GM12878 (cell line): ENCODE results near the gene MOV10L1. TPM values are rescaled to one million over a fixed set of nuclear protein-coding genes. Genes with fewer than 3 reads are reported as not detected.

ENCODE experiments used
- ATAC-seq: fragments of 200-7000 bp; cut with Tn5 transposase; 3 replicates; pipeline ENCODE4 v1.9.1; 2020; ENCODE audit warnings: mild to moderate bottlenecking, moderate library complexity
- BruUV-seq: library from RNA; stranded (reverse); fragments of 400-500 nt; replicated peaks from 2 replicates; lab custom pipeline; 2021; lab: Mats Ljungman, UMichigan
- CTCF ChIA-PET: fragments of 300-600 bp; sonication (Branson Sonifier 250); formaldehyde crosslinking; extraction: SDS; loops from one replicate; lab custom pipeline; 2021; ENCODE audit warnings: inconsistent platforms; lab: Yijun Ruan, JAX
- POLR2A ChIA-PET: fragments of 350-600 bp; formaldehyde crosslinking; extraction: SDS; loops from one replicate; lab custom pipeline; 2021; ENCODE audit warnings: inconsistent platforms; lab: Charles Lee
- RAD21 ChIA-PET: fragments of 300-600 bp; sonication (Branson Sonifier 250); formaldehyde crosslinking; loops from one replicate; lab custom pipeline; 2023; ENCODE audit warnings: antibody characterized with exemption; ENCODE audit not compliant: unreplicated experiment; lab: Charles Lee
- SMC1A ChIA-PET: fragments of 300-600 bp; sonication (Branson Sonifier 250); formaldehyde crosslinking; loops from one replicate; lab custom pipeline; 2023; ENCODE audit not compliant: unreplicated experiment, uncharacterized antibody; lab: Charles Lee
- DNase-seq: peaks from one replicate; pipeline ENCODE4 v3.0.0-alpha.2; 2011; ENCODE audit warnings: low read depth, low spot score
- FAIRE-seq: peaks from 3 replicates; lab custom pipeline; 2011; peaks lifted over from hg19 to GRCh38; lab: Jason Lieb, UNC
- H2AFZ ChIP-seq: 2 replicates; pipeline ENCODE4 v1.6.0; 2011; ENCODE audit warnings: low read depth, low read length, control low read depth; ENCODE audit not compliant: control insufficient read depth
- H3K27ac ChIP-seq: 2 replicates; pipeline ENCODE4 v1.5.1; 2011; ENCODE audit warnings: control low read depth; ENCODE audit not compliant: control insufficient read depth, insufficient read depth
- H3K27me3 ChIP-seq, 2 experiments: replicated peaks in 1 of 2; 2 replicates each; pipeline versions ENCODE4 v1.6.0 to v1.6.1; 2011; ENCODE audit warnings: low read length in 1 of 2; ENCODE audit not compliant: control insufficient read depth in 2 of 2, insufficient read depth in 2 of 2
- H3K36me3 ChIP-seq, 2 experiments: 2 replicates each; pipeline ENCODE4 v1.5.1; 2011; ENCODE audit warnings: low read length in 1 of 2; ENCODE audit not compliant: control insufficient read depth in 2 of 2, insufficient read depth in 2 of 2
- H3K4me1 ChIP-seq: 2 replicates; pipeline ENCODE4 v1.6.1; 2011; ENCODE audit warnings: mild to moderate bottlenecking, low read length, moderate library complexity, mixed read lengths; ENCODE audit not compliant: control insufficient read depth, insufficient read depth
- H3K4me2 ChIP-seq: 2 replicates; pipeline ENCODE4 v1.6.0; 2011; ENCODE audit warnings: control low read depth; ENCODE audit not compliant: control insufficient read depth, insufficient read depth
- H3K4me3 ChIP-seq: fragments of 200-600 bp; sonication (generic); 2 replicates; pipeline ENCODE4 v1.5.1; 2016
- H3K79me2 ChIP-seq: 2 replicates; pipeline ENCODE4 v1.6.0; 2011; ENCODE audit warnings: low read length; ENCODE audit not compliant: control insufficient read depth, insufficient read depth
- H3K9ac ChIP-seq: 2 replicates; pipeline ENCODE4 v1.8.0; 2011; ENCODE audit warnings: low read length, control low read depth, mixed read lengths; ENCODE audit not compliant: control insufficient read depth, insufficient read depth
- H3K9me3 ChIP-seq: replicated peaks from 3 replicates; pipeline ENCODE4 v1.5.1; 2011; ENCODE audit warnings: mild to moderate bottlenecking, low read length; ENCODE audit not compliant: control insufficient read depth, insufficient read depth
- H4K20me1 ChIP-seq: 2 replicates; pipeline ENCODE4 v1.6.0; 2011; ENCODE audit not compliant: control insufficient read depth, insufficient read depth
- ATF7 ChIP-seq: fragments of 450-650 bp; IDR thresholded peaks from 2 replicates; pipeline ENCODE4 v1.6.1; 2016; ENCODE audit warnings: low read depth, mild to moderate bottlenecking
- BMI1 ChIP-seq: fragments of 450-650 bp; IDR thresholded peaks from 2 replicates; pipeline ENCODE4 v1.6.1; 2016; ENCODE audit warnings: mild to moderate bottlenecking, moderate library complexity, borderline replicate concordance
- BRCA1 ChIP-seq: IDR thresholded peaks from 2 replicates; pipeline ENCODE4 v1.6.1; 2011; ENCODE audit warnings: low read depth, low read length, improper control_type of control experiment
- CHD1 ChIP-seq: IDR thresholded peaks from 2 replicates; pipeline ENCODE4 v1.6.1; 2012; ENCODE audit warnings: low read depth, low read length, improper control_type of control experiment
- GATAD2B ChIP-seq: fragments of 450-650 bp; conservative IDR thresholded peaks from 2 replicates; pipeline ENCODE4 v1.6.1; 2017; ENCODE audit warnings: low read depth, mild to moderate bottlenecking, moderate library complexity
- IKZF2 ChIP-seq, 2 experiments: fragments of 450-650 bp; IDR thresholded peaks; 2 replicates each; pipeline ENCODE4 v1.6.1; 2017; ENCODE audit warnings: mild to moderate bottlenecking in 2 of 2, moderate library complexity in 2 of 2
- JUNB ChIP-seq: IDR thresholded peaks from 2 replicates; pipeline ENCODE4 v1.6.1; 2016; ENCODE audit warnings: antibody characterized with exemption, mild to moderate bottlenecking
- JUND ChIP-seq: IDR thresholded peaks from 2 replicates; pipeline ENCODE4 v1.6.1; 2012; ENCODE audit warnings: low read depth, mild to moderate bottlenecking, low read length, improper control_type of control experiment, moderate library complexity
- KAT2A ChIP-seq: conservative IDR thresholded peaks from 2 replicates; pipeline ENCODE4 v1.6.1; 2011; ENCODE audit warnings: low read depth, low read length; ENCODE audit not compliant: control insufficient read depth
- KDM1A ChIP-seq: fragments of 200-600 bp; sonication (generic); IDR thresholded peaks from 2 replicates; pipeline ENCODE4 v1.6.1; 2016; ENCODE audit warnings: borderline replicate concordance
- NFXL1 ChIP-seq: fragments of 450-650 bp; IDR thresholded peaks from 2 replicates; pipeline ENCODE4 v1.6.1; 2017; ENCODE audit warnings: antibody characterized with exemption, mild to moderate bottlenecking, borderline replicate concordance
- ZNF274 ChIP-seq: IDR thresholded peaks from one replicate; pipeline ENCODE4 v1.8.0; 2011; ENCODE audit not compliant: insufficient read length, insufficient read depth
- WGBS: methylation state at CpG from one replicate; pipeline ENCODE4 v1.1.6; 2016; ENCODE audit warnings: low lambda C conversion rate; ENCODE audit not compliant: insufficient replicate concordance, insufficient coverage; ENCODE audit errors: missing lambda C conversion rate; 5-methylcytosine and 5-hydroxymethylcytosine counted together
- in situ Hi-C: fragments of 300-500 bp; cut with MboI; formaldehyde crosslinking; loops from 9 replicates; pipeline ENCODE4 v1.14.3; 2018; ENCODE audit warnings: mixed read lengths
- intact Hi-C: fragments of 100-400 bp; cut with micrococcal nuclease; formaldehyde crosslinking; loops from one replicate; pipeline ENCODE4 v1.14.2; 2022; ENCODE audit not compliant: unreplicated experiment
- polyA plus RNA-seq, 11 experiments: library from polyadenylated mRNA; depleted of rRNA in 4 of 11; unstranded in 6 of 11; stranded (reverse) in 5 of 11; fragments of >200 nt; fragmentation: Nextera tagmentation in 4 of 11; fragmentation: Illumina TruSeq in 1 of 11; extraction: Ambion mirVana in 4 of 11; extraction: Trizol in 1 of 11; gene quantifications; 1 replicate in 1 of 11; 2 replicates in 10 of 11; pipeline versions ENCODE4 v1.2.1 to v1.2.3, GENCODE V29; 2011 to 2016; ENCODE audit warnings: inconsistent platforms in 2 of 11, missing spikeins in 2 of 11, low read depth in 1 of 11
- total RNA-seq, 4 experiments: library from RNA; depleted of rRNA in 3 of 4; stranded (reverse); fragments of >200 nt in 3 of 4; fragmentation: Illumina TruSeq in 1 of 4; extraction: Trizol in 1 of 4; gene quantifications; 2 replicates each; pipeline versions ENCODE4 v1.2.1 to v1.2.3, GENCODE V29; 2013 to 2021
- TF ChIP-seq, protein P1 (sequence below): fragments of 450-650 bp; IDR thresholded peaks from 2 replicates; pipeline ENCODE4 v1.6.1; 2016; ENCODE audit warnings: mild to moderate bottlenecking
- TF ChIP-seq, protein P2 (sequence below): IDR thresholded peaks from 2 replicates; pipeline ENCODE4 v1.6.1; 2012; ENCODE audit warnings: improper control_type of control experiment, low read depth, low read length; ENCODE audit not compliant: insufficient replicate concordance
- TF ChIP-seq, protein P3 (sequence below): fragments of 450-650 bp; formaldehyde crosslinking; IDR thresholded peaks from 2 replicates; pipeline ENCODE4 v1.5.0; 2022; ENCODE audit warnings: mild to moderate bottlenecking, missing genetic modification characterization

Gene MOV10L1
- total and polyA plus RNA-seq, 10 of the 15 experiments (the other 5 are each of a cell fraction or from before 2014, with no cell fraction given), result 0.22 TPM; not detected in 9

DNA sequence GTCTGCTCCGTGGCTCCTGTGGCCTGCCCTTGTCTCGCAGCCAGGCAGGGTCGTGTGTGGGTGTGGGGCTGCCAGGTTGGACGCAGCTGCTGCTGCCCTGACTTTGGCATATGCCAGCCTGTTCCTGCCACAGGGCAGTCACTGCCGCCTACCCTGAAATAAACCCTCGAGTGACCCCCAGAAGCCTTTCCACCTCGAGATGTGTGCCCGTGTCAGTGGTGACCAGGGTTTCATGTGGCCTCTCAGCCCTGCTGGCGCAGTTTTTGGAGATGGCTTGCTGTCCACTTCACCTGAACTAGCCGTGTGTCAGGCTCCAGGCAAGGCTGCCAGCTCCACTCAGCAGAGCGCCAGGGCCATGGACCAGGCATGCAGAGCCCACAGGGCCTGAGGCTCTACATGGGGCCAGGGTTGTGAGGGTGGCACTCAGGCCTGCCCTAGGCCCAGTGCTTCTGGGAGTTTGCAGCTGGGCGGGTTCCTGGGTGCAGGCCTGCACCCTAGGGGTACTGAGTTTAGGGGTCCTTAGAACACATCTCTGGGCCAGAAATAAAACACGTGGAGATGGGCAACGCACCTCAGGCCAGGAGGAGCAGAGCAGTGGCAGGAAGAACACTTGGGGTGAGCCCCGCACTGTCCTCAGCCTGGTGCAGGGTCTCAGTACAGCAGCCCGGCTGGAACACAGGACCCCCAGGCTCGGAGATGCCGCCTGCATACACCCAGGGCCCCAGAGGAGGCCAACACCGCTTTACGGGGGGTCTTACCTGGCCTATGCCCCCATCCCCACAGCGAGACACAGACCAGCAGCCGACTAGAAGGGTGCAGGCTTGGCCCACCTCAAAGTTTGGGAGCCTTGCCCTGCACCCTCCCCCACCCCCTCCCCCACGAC is 71.9 kb downstream of the MOV10L1 start:
- SMC1A ChIA-PET, result no interaction called here
- H3K4me3 ChIP-seq, result no peak overlapping the region
- no peaks in the 10 kb centered on the region for H3K4me1 ChIP-seq
- in situ Hi-C loops, result no loop called here
- intact Hi-C loops, result no loop called here
- CTCF ChIA-PET, result no interaction called here
- no peak overlapping the region for H3K27ac ChIP-seq
- no peak for DNase-seq
- no peak overlapping the region for H3K4me2 ChIP-seq
- H4K20me1 ChIP-seq, result no peaks in the 10 kb centered on the region
- H3K9me3 ChIP-seq, result no peaks in the 10 kb centered on the region
- H3K27me3 ChIP-seq, result peaks cover 2 to 4% of the 10 kb centered on the region in 2 experiments; a peak in 2 of 4 replicates
- 32% methylated on average over 23 of the region's 23 CpGs for WGBS
- no peaks in the 10 kb centered on the region for H3K79me2 ChIP-seq
- POLR2A ChIA-PET, result no interaction called here
- ATAC-seq, result no peak
- FAIRE-seq, result no peak
- RAD21 ChIA-PET, result no interaction called here
- BruUV-seq, result no TSS peak
- no peak overlapping the region for H3K9ac ChIP-seq
- no peaks in the 10 kb centered on the region for H3K36me3 ChIP-seq
- no peak overlapping the region for H2AFZ ChIP-seq
- TF ChIP-seq, protein P1, sequence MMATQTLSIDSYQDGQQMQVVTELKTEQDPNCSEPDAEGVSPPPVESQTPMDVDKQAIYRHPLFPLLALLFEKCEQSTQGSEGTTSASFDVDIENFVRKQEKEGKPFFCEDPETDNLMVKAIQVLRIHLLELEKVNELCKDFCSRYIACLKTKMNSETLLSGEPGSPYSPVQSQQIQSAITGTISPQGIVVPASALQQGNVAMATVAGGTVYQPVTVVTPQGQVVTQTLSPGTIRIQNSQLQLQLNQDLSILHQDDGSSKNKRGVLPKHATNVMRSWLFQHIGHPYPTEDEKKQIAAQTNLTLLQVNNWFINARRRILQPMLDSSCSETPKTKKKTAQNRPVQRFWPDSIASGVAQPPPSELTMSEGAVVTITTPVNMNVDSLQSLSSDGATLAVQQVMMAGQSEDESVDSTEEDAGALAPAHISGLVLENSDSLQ, result no peak
- TF ChIP-seq JUNB (no peak), BRCA1 (no peak), KDM1A (no peak), KAT2A (no peak), IKZF2 (IDR thresholded peaks at IDR 0.05) (no peak), ATF7 (no peak), CHD1 (no peak), BMI1 (no peak), ZNF274 (no peak), JUND (no peak), GATAD2B (no peak), NFXL1 (no peak)
- TF ChIP-seq, protein P2, sequence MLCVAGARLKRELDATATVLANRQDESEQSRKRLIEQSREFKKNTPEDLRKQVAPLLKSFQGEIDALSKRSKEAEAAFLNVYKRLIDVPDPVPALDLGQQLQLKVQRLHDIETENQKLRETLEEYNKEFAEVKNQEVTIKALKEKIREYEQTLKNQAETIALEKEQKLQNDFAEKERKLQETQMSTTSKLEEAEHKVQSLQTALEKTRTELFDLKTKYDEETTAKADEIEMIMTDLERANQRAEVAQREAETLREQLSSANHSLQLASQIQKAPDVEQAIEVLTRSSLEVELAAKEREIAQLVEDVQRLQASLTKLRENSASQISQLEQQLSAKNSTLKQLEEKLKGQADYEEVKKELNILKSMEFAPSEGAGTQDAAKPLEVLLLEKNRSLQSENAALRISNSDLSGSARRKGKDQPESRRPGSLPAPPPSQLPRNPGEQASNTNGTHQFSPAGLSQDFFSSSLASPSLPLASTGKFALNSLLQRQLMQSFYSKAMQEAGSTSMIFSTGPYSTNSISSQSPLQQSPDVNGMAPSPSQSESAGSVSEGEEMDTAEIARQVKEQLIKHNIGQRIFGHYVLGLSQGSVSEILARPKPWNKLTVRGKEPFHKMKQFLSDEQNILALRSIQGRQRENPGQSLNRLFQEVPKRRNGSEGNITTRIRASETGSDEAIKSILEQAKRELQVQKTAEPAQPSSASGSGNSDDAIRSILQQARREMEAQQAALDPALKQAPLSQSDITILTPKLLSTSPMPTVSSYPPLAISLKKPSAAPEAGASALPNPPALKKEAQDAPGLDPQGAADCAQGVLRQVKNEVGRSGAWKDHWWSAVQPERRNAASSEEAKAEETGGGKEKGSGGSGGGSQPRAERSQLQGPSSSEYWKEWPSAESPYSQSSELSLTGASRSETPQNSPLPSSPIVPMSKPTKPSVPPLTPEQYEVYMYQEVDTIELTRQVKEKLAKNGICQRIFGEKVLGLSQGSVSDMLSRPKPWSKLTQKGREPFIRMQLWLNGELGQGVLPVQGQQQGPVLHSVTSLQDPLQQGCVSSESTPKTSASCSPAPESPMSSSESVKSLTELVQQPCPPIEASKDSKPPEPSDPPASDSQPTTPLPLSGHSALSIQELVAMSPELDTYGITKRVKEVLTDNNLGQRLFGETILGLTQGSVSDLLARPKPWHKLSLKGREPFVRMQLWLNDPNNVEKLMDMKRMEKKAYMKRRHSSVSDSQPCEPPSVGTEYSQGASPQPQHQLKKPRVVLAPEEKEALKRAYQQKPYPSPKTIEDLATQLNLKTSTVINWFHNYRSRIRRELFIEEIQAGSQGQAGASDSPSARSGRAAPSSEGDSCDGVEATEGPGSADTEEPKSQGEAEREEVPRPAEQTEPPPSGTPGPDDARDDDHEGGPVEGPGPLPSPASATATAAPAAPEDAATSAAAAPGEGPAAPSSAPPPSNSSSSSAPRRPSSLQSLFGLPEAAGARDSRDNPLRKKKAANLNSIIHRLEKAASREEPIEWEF, result no peak
- TF ChIP-seq, protein P3, sequence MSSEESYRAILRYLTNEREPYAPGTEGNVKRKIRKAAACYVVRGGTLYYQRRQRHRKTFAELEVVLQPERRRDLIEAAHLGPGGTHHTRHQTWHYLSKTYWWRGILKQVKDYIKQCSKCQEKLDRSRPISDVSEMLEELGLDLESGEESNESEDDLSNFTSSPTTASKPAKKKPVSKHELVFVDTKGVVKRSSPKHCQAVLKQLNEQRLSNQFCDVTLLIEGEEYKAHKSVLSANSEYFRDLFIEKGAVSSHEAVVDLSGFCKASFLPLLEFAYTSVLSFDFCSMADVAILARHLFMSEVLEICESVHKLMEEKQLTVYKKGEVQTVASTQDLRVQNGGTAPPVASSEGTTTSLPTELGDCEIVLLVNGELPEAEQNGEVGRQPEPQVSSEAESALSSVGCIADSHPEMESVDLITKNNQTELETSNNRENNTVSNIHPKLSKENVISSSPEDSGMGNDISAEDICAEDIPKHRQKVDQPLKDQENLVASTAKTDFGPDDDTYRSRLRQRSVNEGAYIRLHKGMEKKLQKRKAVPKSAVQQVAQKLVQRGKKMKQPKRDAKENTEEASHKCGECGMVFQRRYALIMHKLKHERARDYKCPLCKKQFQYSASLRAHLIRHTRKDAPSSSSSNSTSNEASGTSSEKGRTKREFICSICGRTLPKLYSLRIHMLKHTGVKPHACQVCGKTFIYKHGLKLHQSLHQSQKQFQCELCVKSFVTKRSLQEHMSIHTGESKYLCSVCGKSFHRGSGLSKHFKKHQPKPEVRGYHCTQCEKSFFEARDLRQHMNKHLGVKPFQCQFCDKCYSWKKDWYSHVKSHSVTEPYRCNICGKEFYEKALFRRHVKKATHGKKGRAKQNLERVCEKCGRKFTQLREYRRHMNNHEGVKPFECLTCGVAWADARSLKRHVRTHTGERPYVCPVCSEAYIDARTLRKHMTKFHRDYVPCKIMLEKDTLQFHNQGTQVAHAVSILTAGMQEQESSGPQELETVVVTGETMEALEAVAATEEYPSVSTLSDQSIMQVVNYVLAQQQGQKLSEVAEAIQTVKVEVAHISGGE (CRISPR knock-in tag), result no peak
